PFSK-1 (cell line): ENCODE measurements around the gene FAM180A. TPM values are rescaled to one million over a fixed set of nuclear protein-coding genes. Genes with fewer than 3 reads are reported as not detected.

ENCODE experiments used
- FOXP2 ChIP-seq: optimal IDR thresholded peaks from 2 replicates; pipeline ENCODE3; 2011; ENCODE audit warnings: borderline replicate concordance, control low read depth, inconsistent platforms; ENCODE audit not compliant: insufficient read depth; ENCODE audit errors: extremely low read length, extremely low read depth
- POLR2AphosphoS5 ChIP-seq: IDR thresholded peaks from 2 replicates; pipeline ENCODE4 v1.6.1; 2012; ENCODE audit warnings: low read depth, mild to moderate bottlenecking, control low read depth, low read length, moderate library complexity
- SIN3A ChIP-seq: IDR thresholded peaks from 2 replicates; pipeline ENCODE4 v1.6.1; 2012; ENCODE audit warnings: mild to moderate bottlenecking, low read length, moderate library complexity, borderline replicate concordance; ENCODE audit not compliant: insufficient read depth
- TAF1 ChIP-seq: IDR thresholded peaks from 2 replicates; pipeline ENCODE4 v1.6.1; 2012; ENCODE audit warnings: low read length, control low read depth, borderline replicate concordance; ENCODE audit not compliant: insufficient read depth
- polyA plus RNA-seq: library from polyadenylated mRNA; unstranded; fragments of >200 nt; gene quantifications from one replicate; pipeline ENCODE4 v1.2.1, GENCODE V29; 2012; ENCODE audit warnings: low read depth, missing spikeins; ENCODE audit not compliant: insufficient read length
- TF ChIP-seq, protein P1 (sequence below), 2 experiments: IDR thresholded peaks; 2 replicates each; pipeline versions ENCODE4 v1.6.1 to v1.8.0; 2011 to 2012; ENCODE audit warnings: low read depth in 2 of 2, low read length in 2 of 2, control low read depth in 1 of 2, inconsistent platforms in 1 of 2, mild to moderate bottlenecking in 1 of 2, moderate library complexity in 1 of 2; ENCODE audit not compliant: insufficient read depth in 1 of 2

The FAM180A gene
- not detected for polyA plus RNA-seq

DNA sequence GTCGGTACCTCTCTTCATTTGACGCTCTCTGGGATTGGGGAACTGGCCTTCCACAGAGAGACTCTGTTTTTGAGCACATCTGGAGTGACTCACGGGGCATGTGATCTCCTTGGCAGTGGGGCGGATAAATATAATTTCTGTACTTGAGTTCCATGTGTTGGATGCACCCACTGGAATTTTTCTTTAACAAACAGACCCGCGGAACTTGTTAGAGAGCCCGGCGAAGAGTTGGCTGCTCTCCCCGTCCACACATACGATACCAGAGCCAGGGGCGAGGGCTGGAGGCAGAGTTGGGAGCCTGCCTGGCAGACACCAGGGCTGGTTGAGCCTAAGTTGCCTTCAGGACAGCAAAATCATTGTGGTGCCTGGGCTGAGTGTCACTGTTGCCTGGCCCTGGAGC, at the start of gene FAM180A:
FAM180A (minus strand) TSS at position 44 of the 400 bp plus-strand sequence. CDS start 233 bp downstream, outside the sequence.
- TF ChIP-seq POLR2AphosphoS5 (no peak), TAF1 (no peak)
- TF ChIP-seq, protein P1, sequence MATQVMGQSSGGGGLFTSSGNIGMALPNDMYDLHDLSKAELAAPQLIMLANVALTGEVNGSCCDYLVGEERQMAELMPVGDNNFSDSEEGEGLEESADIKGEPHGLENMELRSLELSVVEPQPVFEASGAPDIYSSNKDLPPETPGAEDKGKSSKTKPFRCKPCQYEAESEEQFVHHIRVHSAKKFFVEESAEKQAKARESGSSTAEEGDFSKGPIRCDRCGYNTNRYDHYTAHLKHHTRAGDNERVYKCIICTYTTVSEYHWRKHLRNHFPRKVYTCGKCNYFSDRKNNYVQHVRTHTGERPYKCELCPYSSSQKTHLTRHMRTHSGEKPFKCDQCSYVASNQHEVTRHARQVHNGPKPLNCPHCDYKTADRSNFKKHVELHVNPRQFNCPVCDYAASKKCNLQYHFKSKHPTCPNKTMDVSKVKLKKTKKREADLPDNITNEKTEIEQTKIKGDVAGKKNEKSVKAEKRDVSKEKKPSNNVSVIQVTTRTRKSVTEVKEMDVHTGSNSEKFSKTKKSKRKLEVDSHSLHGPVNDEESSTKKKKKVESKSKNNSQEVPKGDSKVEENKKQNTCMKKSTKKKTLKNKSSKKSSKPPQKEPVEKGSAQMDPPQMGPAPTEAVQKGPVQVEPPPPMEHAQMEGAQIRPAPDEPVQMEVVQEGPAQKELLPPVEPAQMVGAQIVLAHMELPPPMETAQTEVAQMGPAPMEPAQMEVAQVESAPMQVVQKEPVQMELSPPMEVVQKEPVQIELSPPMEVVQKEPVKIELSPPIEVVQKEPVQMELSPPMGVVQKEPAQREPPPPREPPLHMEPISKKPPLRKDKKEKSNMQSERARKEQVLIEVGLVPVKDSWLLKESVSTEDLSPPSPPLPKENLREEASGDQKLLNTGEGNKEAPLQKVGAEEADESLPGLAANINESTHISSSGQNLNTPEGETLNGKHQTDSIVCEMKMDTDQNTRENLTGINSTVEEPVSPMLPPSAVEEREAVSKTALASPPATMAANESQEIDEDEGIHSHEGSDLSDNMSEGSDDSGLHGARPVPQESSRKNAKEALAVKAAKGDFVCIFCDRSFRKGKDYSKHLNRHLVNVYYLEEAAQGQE (IDR thresholded peaks at IDR 0.05; ENCODE audit: insufficient read depth in 1 of 2, low read depth in 2 of 2, low read length in 2 of 2): no peak

DNA sequence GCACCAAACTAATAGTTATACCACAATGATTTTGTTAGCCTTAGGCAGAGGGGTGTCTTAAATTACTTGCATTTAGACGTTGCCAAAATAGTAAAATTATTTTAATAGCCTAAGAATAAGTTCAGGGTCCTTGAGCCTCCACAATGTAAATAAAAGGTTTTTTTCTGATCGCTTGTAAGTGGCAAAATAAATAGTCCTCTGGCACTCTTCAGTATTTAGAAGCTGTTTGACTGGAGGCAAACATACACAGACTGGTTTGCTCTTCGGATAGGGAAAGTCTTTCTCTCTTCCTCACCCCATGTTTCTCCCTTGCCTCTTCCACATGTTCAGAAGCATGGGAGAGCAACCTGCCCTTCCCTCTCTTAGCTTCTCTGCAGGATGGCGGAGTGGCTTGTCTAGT, 49.5 kb upstream of the FAM180A start:
- TF ChIP-seq SIN3A (no peak), TAF1 (no peak), FOXP2 (no peak), POLR2AphosphoS5 (no peak)
- TF ChIP-seq, protein P1 (IDR thresholded peaks at IDR 0.05; ENCODE audit: insufficient read depth in 1 of 2, low read depth in 2 of 2, low read length in 2 of 2): no peak

DNA sequence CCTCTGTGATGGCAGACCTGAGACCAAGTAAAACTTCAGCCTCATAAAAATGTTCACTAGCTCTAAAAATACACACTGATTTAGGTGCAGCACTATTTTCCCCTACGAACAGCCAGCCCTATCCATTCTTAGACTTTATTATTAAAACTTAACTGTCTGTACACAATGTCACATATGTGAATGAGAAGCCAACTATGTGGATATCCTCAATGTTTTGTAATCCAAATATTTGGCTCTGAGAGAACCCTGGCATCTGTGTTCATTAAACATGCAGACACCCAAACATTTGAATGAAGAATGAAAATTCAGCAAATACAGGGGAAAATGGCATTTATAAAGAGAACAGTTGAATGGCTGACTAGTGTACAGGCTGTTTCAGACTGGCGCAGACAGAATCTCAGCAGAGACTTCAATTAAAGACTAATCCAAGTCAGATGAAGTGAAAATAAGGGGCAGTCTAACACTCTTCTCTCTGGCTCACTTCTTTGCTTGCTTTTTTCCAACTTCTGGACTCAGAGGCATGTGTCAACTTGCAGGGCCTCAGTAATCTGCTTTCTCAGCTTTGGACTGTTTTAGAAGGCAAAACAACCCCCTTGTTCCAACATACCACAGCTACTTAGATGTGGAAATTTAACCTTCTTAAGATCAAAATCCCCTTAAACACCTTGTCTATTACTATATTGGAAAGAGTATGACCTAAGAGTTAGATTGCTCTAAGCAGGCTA, 47.4 kb upstream of the FAM180A start:
- TF ChIP-seq SIN3A: no peak
- no peak for TF ChIP-seq POLR2AphosphoS5
- no peak for TF ChIP-seq FOXP2
- TF ChIP-seq, protein P1 (IDR thresholded peaks at IDR 0.05; ENCODE audit: insufficient read depth in 1 of 2, low read depth in 2 of 2, low read length in 2 of 2): no peak
- no peak for TF ChIP-seq TAF1

DNA sequence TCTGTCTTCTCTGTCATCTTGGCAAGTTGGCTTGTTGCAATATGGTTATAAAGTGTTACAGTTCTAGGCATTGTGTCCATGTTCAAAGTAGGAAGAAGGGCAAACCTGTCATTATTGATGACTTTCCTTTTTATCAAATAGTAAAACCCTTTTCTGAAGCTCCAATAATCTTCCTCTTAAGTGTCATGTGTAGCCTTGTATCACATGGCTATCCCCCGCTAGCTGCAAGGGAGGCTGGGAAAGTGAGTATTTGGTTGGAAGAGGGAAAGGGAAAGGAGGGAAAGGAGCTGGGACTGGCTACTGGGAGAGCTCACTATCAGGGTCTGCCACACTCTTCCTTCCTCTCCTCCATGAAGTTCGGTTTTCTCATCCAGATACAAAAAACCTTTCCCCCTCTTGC, 45.2 kb upstream of the FAM180A start:
- no peak for TF ChIP-seq FOXP2

DNA sequence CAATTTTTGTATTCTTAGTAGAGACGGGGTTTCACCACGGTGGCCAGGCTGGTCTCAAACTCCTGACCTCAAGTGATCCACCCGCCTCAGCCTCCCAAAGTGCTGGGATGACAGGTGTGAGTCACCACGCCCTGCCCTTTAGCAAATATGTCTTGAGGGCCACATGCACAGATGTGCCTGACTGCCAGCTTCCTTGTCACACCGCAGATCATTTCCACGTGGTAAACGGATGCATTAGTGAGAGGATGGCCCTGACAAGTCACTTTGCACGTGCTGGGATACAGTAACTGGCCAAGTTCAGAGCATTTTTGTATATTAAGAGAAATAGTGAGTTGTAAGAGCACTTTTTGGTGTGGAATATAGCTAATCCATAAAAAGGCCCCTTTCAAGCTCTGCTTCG, 44.3 kb upstream of the FAM180A start:
- TF ChIP-seq, protein P1 (IDR thresholded peaks at IDR 0.05; ENCODE audit: insufficient read depth in 1 of 2, low read depth in 2 of 2, low read length in 2 of 2): no peak
- TF ChIP-seq TAF1 (no peak), POLR2AphosphoS5 (no peak), FOXP2 (no peak), SIN3A (no peak)

DNA sequence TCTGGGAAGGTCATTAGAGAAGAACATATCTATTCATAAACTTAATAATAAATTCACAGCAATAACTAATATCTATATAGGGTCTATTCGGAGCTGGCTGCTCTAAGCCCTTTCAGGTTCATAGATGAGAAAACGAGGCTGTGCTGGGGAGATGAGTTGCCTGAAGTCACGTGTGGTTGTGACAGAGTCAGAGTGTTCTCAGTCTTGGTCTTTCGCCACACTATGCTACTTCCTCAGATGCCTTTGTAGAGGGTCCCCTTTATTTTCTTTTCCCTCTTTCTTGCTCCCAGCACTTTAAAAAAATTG, 43.7 kb upstream of the FAM180A start:
- TF ChIP-seq FOXP2 (no peak), TAF1 (no peak), SIN3A (no peak), POLR2AphosphoS5 (no peak)
- TF ChIP-seq, protein P1 (IDR thresholded peaks at IDR 0.05; ENCODE audit: insufficient read depth in 1 of 2, low read depth in 2 of 2, low read length in 2 of 2): no peak
